Activated CD4-positive, alpha-beta T cell treated with anti-CD3 and anti-CD28 coated beads for 4 hours (primary cell): ENCODE data around the gene DZANK1.
"Not testable (repeated sequence)": the region's sequence is repeated elsewhere in the genome, so short reads cannot be mapped to it uniquely, and the experiment has no call there.

ENCODE experiments used
- DNase-seq, 2 donors: peaks; one replicate each; pipeline ENCODE4 v3.0.0-alpha.2; 2020

DZANK1 gene

GRCh38 chr20:18431206-18431605, 35.6 kb downstream of the DZANK1 start:
- no peak for DNase-seq

GRCh38 chr20:18430172-18430826, 36.5 kb downstream of the DZANK1 start:
- DNase-seq, result no peak

- DNase-seq, result no peak
These were observed 38.2 kb downstream of the DZANK1 start for GRCh38 chr20:18428490-18429173.

GRCh38 chr20:18427214-18427613, 39.6 kb downstream of the DZANK1 start:
- DNase-seq, result no peak

GRCh38 chr20:18421608-18422007, 45.2 kb downstream of the DZANK1 start:
- DNase-seq, result no peak

GRCh38 chr20:18416486-18416885, 50.3 kb downstream of the DZANK1 start:
- no peak for DNase-seq

GRCh38 chr20:18414140-18414539, 52.7 kb downstream of the DZANK1 start:
- no peak for DNase-seq

- DNase-seq, result no peak
These were observed 54.5 kb downstream of the DZANK1 start for GRCh38 chr20:18412221-18412901.

- no peak for DNase-seq
These were observed 61.0 kb downstream of the DZANK1 start for GRCh38 chr20:18405826-18406225.

GRCh38 chr20:18404172-18404571, 62.7 kb downstream of the DZANK1 start:
- DNase-seq, result no peak

- no peak for DNase-seq
These were observed 63.6 kb downstream of the DZANK1 start for GRCh38 chr20:18403269-18403668.

- no peak for DNase-seq
These were observed 65.5 kb downstream of the DZANK1 start for GRCh38 chr20:18401305-18401704.

- no peak for DNase-seq
These were observed 66.4 kb downstream of the DZANK1 start for GRCh38 chr20:18400460-18400859.

GRCh38 chr20:18398713-18399112, 68.1 kb downstream of the DZANK1 start:
- DNase-seq, result not testable (repeated sequence)

GRCh38 chr20:18397030-18397429, 69.8 kb downstream of the DZANK1 start:
- DNase-seq, result no peak

- no peak for DNase-seq
These were observed 71.3 kb downstream of the DZANK1 start for GRCh38 chr20:18395544-18395943.

GRCh38 chr20:18394363-18394762, 72.5 kb downstream of the DZANK1 start:
- no peak for DNase-seq

- no peak for DNase-seq
These were observed 75.1 kb downstream of the DZANK1 start for GRCh38 chr20:18391686-18392085.

- no peak for DNase-seq
These were observed 76.6 kb downstream of the DZANK1 start for GRCh38 chr20:18390201-18390600.

- DNase-seq, result no peak
These were observed 78.0 kb downstream of the DZANK1 start for GRCh38 chr20:18388860-18389259.

- no peak for DNase-seq
These were observed 85.8 kb downstream of the DZANK1 start for GRCh38 chr20:18380908-18381529.

- DNase-seq, result no peak
These were observed 88.8 kb downstream of the DZANK1 start for GRCh38 chr20:18377896-18378481.

GRCh38 chr20:18375551-18375950, 91.3 kb downstream of the DZANK1 start:
- not testable (repeated sequence) for DNase-seq
